ENCODE data around the gene ROR1.

- TF ChIP-seq CTCF (IDR thresholded peaks at IDR 0.05) (no peak), POLR2A (IDR thresholded peaks at IDR 0.05) (no peak)
These were observed 393.4 kb downstream of the ROR1 start for GRCh38 chr1:64167176-64167575.

All from thyroid gland (tissue), 4 donors.